Stimulated activated CD4-positive, alpha-beta T cell treated with anti-CD3 and anti-CD28 coated beads, Interleukin-1b, Interleukin-23, amount 100 ng/mL, for 24 hours (primary cell): Measurements from ENCODE around the gene FBRSL1.
"Not testable (repeated sequence)": the region's sequence is repeated elsewhere in the genome, so short reads cannot be mapped to it uniquely, and the experiment has no call there.

Experiments
- DNase-seq, 4 experiments: peaks; one replicate each; pipeline ENCODE4 v3.0.0-alpha.2; 2020; ENCODE audit warnings: low read depth in 4 of 4, low spot score in 1 of 4

The FBRSL1 gene

DNA sequence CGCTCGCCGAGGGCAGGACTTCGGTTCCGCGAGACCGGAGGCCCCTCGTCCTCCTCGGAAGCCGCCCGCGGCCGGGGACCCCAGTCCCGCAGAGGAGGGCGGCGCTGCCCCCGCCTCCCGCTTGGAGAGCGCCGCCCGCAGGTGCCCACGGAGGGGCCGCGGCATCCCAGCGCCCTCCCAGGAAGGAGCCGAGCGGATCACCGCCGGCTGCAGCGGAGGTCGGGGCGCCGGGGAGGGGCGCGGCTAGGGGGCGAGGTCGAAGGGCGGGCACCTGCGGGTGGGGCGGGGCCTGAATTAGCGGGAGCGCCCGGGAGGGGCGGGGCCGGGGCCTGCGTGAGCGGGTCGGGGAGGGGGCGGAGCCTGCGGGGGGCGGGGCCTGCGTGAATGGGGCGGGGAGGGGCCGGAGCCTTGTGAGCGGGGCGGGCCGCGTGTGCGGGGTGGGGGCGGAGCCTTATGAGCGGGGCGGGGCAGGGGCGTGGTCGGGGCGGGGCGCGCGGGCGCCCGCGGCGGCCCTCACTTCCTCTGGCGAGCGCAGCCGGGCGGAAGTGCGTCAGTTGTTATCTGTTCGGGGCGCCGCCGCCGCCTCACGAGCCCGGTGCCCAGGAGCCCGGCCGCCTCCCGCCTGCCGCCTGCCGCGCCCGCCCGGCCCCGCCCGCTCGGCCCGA, at the start of gene FBRSL1:
Gene FBRSL1 (plus strand): TSS at position 550 of the 665 bp plus-strand sequence.
- DNase-seq: peak; percentile 79 to 92 (median 88)

DNA sequence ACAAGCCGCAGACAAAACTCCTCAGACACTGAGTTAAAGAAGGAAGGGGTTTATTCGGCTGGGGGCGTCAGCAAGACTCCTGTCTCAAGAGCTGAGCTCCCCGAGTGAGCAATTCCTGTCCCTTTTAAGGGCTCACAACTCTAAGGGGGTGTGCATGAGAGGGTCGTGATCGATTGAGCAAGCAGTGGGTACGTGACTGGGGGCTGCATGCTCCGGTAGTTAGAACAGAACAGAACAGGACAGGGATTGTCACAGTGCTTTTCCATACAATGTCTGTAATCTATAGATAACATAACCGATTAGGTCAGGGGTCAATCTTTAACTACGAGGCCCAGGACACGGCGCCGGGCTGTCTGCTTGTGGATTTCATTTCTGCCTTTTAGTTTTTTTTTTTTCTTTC, 49.5 kb upstream of the FBRSL1 start:
- not testable (repeated sequence) for DNase-seq

DNA sequence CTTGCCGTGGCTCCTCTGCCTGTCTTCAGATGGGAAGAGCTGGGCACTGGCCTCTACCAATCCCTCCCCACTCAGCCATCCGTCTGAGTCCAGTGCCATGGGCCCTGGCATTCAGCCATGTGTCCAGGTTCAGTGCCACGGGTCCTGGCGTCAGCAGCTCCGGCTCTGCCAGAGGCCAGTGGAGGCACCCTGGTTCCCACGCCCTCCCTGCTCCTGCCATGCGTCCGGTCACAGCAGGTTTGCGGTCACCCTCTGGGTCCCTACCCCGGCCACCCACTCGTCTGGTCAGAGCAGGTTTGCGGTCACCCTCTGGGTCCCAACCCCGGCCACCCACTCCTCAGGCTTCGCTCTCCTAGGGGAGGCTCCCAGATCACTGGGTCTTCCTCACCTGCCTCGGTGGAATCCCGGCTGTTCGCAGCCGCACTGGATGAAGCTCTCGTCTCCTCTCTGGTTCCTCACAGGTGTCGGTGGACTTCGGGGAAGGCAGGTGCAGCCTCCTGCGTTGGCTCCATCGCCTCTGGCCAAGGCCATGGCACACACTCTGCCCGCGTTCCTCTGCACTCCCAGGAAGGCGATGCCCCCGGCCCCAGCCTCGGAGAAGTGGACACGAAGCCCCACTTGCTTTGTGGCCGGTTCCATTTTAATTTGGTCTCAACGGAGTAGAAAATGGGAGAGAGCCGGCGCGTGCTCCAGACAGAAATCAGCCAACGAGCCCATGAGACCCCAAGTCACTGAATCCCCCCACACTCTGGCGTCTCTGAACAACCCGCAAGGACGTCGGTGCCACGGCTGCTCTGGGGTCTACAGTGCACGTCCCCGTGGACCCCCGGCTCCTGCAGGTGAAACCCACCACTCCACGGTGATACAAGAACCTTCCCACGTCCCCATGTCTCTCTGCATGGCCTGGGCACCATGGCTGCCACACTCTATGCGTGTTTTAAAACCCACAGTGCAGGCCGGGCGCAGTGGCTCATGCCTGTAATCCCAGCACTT, 47.8 kb upstream of the FBRSL1 start:
- no peak for DNase-seq

DNA sequence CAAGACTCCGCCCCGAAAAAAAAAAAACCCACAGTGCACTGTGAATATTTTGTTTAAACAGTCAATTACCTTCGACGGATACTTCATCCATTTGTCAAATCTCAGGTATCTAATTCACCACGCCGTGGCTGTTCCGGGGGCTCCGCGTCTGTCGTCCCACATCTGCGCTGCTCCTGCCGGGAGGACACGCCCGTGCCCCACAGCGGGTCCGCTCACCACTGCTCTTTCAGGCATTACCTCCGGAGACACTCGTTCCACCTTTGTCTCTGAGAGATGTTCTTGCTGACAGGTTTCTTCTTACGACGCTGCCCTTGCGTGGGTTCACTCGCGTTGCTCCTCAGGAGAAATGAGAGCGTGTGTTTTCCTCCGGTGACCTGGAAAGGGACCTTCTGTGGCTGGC, 46.9 kb upstream of the FBRSL1 start:
- no peak for DNase-seq

DNA sequence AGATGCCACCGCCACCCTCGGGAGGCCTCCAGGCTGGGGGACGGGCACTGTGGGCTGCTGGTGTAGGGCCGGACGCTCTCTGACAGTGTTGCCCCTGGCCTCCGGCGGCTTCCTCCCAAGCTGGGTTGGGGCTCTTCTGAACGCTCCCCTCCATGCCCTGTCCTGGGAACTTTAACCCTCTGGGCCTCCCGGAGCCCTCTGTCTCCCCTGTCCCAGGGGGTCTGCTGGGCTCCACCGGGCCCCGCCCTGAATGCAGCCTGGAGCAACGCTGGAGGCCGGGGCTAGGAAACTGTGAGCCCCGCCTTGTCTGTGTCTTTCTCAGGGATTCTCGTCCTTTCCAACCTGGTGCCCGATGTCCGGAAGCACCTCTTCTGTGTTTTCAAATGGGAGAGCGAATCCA, 45.7 kb upstream of the FBRSL1 start:
- DNase-seq: no peak

DNA sequence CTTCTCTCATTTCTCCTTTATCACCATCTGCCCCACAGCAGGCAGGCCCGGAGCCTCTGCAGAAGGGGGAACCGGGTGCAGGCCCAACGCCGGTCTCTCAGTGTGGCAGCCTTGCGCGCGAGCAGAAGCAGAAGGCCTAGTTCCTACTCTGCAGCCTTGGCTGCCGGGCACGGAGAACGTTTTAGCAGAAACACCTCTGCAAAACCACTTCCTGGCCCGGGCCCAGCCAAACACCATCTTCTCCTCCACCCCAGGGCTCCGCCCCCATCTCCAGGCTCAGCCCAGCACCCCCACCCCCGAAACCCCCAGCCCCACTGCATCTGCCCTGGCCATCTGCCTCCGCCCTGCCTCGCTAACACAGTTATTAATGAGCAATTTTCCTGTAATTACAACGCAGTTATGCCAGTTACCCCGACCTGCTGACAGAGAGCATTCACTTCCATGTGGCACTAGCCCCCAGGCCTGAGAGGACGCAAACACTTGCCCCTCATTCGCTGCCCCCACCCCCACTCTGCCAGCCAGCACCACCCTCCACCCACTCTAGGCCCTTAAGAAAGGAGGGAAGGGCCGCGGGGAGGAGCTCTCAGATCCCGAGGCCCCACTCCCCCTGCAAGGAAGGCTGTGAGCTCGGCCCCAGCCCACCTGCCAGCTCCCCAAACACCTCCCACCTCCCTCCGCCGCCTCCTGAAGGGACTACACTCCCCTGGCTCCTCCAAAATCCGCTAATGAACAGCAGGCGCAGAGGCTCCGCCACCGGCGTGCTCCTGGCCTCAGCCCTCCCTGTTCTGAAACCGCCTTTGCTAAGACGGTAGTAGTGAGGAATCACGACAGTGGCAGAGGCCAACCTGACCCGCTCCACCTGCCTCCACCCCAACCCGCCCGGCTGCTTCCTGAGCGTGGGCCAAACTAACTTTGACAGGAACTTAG, 44.7 kb upstream of the FBRSL1 start:
- DNase-seq: peak; percentile 41 to 73 (median 59)

DNA sequence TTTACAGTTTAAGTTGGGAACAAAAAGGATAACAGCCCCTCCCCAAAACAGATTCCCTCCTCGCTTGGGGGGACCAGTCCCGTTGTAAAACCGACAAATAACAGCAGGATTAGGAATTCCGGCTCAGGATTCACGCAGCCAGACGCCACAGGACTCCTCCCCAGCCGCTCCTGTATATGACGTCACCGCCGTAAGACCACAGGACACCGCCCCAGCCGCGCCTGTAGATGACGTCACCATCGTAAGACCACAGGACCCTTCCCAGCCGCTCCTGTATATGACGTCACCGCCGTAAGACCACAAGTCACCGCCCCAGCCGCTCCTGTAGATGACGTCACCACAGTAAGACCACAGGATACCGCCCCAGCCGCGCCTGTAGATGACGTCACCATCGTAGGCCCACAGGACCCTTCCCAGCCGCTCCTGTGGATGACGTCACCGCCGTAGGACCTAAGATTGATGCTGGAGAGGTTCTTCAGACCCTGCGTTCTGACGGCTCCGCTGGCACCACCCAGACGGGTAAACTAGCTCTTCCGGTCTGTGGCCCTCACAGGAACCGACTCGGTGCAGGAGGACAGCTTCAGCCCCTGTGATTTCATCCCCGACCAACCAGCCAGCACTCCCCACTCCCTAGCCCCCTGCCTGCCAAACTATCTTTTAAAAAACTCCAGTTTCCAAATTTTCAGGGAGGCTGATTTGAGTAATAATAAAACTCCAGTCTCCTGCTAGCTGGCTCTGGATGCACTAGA, 43.9 kb upstream of the FBRSL1 start:
- DNase-seq: peak in 3 of 4 experiments; percentile 13

DNA sequence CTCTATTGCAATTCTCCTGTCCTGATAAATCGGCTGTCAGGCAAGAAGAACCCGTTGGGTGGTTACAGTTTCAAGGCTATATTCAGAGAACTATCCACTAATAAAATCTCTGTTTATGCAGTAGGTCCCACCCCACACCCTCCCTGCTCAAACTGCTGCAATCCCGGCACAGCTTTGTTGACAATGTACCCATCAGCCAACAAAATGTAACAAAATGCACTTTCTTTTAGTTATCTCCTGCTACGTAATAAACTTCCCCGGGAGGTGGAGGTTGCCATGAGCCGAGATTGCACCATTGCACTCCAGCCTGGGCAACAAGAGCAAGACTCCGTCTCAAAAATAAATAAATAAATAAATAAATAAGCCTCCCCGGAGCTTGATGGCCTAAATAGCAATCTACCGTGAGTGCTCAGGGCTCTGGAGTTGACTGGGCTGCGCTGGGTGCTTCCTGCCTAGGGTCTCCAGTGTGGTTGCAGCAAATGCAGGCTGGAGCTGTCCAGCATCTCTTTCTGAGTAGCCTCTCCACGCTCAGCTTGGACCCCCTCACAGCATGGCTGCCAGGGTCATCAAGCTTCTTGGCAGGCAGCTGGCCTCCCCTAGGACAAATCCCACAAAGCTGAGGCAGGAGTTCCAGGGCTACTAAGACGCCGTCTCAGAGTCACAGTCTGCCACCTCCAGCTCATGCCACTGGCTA, 43.2 kb upstream of the FBRSL1 start:
- no peak for DNase-seq

DNA sequence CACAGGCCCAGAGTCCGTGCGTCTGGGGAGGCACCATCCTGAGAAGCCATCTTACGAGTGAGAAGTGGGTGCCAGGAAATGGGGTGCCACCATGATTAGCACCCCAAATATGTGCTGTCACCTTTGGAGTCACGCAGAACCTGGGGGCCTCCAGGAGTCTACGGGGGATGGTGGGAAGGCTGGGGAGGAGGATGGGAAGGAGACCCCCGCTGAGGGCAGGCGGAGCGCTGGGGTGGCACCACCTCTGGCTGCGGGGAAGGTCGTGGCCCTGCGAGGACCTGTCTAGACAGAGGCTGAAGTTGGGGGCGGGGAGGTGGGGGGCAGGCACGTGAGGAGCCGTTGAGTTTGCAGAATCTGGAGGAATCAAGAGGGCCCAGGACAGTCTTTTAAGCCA, 42.6 kb upstream of the FBRSL1 start:
- no peak for DNase-seq

DNA sequence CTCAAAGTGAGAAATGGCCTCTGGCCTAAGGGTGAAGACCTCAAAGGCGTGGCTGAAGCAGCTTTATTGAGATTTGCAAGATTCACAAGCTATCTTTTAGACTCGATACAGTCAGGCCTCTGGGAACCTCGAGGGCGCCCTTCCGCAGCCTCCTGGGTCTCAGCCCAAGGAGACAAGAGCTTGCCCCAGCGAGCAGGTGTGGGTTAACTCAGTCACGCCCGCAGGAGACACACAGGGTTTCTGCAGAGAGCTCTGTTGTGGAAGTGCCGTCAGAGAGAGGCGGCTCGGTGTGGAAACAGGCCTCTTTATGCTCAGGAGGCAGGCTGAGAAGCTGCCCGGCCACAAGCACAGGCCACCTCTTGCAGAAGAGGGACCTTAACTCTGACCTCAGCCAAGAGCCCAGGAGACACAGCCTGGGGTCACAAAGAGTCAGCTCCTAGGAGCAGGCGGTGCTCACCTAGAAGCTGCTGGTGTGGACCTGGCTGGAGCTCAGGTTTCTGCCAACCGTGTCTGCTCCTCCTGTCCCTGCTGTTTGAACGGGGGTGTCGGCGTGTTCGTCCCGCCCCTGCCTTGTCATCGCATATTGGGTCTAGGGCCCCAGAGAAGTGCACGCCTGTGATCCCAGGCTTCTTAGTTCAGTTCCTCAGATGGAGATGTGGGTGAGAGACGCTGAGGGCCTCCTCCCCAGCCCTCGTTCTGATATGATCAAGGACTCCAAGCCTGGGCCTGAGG, 42.1 kb upstream of the FBRSL1 start:
- no peak for DNase-seq

DNA sequence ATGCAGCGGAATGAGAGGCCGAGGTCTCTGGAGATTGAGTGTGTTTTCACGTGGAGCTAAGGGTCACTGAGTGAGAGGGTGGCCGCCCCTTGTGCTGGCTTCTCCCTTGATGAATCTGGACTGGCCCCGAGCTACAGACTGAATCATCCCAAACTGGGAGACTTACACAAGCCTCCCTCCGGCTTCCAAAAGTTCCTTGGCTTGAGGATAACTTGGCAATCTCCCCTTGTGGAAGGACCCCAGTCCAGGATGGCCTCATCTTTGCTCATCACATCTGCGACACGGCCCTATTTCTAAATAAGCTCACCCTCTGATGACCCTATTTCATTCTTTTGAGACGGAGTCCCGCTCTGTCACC, 41.5 kb upstream of the FBRSL1 start:
- DNase-seq: no peak

DNA sequence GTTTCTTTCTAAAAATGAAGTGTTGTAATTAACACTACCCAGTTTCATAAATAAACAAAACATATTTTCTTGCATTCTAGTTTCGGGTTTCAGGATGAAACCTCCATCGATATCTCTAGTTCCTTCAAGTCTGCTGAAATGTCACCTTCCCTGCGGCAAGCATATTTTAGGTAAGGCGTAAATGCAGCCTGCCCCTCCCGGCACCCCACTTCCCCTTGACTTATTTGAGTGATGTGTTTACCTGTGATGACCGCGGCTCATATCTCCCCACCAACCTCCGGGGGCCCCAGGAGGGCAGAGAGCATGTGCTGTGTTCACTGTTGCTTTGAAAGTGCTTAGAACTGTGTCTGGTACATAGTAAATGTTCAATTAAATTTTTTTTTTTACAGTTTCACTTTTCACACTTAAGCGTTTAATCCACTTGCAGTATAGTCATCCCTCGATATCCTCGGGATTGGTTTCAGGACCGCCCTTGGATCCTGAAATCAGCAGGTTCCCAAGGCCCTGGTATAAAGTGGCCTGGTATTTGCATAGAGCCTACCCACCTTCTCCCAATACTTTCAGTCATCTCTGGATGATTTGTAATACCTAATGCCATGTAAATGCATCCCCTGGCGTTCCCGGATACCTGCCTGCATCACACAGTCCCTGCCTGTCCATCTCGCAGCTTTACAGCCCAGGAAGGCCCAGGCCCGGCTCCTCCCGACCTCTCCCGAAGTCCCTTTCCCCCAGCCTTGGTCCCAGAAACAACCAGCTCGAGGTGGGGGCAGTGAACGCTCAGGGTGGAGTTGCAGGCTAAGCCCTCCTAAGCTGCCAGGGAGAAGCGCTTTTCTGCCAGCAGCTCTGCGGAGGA, 40.2 kb upstream of the FBRSL1 start:
- no peak for DNase-seq

DNA sequence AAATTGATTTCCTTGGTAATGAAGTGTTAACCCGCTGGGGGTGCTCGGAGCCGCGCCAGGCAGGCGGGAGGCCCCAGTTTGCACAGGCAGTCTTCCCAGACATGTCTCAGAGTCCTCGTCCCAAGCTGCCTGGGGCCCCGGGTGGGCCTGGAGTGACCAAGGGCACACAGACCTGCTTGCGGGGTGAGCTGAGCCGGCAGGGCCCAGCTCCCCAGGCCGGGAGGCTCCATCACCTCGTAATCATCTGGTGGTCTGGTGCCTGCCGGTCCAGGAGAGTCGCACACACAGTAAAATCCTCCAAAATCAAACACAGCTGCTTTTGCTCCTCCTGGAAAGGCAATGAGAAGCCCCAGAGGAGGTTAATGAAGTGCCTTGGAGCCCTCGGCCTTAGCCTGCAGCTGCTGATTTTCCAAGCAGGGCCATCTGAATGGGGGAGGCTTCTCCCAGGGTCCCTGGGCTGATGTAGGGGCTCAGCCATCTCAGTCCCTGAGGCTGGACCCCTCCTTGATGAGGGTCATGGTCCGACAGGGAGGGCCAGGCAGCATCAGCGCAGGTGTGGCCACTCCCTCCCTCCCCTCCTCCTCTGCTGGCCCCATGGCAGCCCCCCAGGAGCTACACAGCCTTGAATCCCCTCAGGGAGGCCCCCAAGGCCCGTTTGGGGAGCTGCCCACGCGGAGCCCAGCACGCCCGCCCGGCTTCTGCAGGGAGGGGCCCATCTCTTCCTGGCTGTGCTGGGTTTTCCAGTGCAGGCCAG, 39.4 kb upstream of the FBRSL1 start:
- no peak for DNase-seq

DNA sequence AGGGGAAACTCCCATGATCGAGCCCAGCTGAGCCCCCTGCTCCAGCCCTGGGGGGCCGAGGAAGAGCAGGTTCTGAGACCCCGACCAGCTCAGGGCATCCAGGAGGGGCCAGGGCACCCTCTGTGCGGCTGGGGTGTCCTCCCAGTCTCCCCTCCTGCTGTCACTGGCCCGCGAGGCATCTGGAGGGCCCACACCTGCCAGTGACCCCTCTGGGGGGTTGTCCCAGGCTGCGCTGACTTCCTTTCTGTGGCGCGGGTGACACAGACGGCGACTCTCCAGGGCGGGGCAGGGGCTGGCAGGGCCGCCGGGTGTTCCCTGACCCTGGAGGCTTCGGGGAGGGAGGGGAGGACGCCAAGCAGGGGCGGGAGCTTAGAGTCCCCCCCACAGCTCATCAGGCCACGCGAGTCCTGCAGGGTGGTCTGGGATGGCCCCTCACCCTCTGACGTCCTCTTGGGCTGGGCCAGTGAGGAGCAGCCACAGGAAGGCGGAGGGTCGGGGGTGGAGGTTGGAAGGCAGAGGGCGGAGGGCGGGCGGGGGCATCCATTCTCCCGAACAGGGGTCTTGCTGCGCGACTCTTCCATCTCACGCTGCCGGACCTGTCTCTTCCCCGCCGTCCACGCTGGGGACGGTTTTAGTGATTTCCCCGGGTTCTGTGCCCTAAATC, 38.6 kb upstream of the FBRSL1 start:
- DNase-seq: no peak

DNA sequence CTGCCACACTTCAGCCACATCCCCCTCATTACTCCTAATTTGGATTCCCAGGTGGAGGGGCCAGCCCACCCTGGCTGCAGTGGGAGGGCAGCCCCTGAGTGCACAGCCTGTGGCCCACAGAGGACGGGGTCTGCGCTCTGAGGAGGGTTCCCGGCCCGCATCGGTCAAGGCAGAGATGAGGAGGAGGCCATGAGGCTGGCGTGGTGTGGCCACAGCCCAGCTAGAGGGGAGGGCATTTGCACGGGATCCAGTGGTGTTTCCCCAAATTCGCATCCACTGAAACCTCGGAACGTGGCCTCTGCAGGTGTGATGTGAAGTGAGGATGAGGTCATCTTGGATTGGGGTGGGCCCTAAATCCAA, 38.1 kb upstream of the FBRSL1 start:
- no peak for DNase-seq

DNA sequence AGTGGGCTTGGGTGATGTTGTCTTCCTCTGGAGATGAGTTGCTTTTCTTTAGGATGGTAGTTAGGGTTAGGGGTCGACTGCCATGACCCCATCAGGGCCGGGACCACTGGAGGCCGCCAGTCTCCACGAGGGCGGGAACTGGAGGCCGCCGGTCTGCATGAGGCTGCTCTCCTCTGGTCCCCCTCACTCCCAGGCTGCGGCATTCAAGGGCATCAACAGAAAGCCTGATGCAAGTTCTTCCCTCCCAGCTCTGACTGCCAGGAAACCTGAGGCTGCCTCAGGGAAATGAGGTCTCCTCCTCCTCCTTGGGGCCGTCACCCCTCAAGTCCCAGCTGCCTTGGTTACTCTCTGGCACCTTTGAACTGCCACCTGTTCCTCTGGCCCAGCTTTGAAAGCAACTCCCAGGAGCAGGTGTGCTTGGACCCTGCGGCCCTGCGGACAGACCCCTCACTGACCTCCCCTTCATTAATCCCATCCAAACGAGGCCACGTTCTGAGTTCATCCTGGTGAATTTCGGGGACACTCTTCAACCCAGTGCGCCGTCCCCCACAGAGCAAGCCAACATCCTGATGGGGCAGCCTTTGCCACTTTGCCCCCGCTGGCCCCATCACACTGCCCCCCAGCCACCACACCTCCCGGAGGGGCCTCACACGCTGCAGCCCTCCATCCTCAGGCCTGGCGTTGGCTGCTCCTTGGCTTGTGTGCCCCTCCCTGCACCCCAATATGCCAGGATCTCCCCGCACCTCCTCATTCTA, 37.2 kb upstream of the FBRSL1 start:
- DNase-seq: no peak
